Measurements from ENCODE around the gene NSUN3.
A peak's percentile ranks its signal among the peaks of the same experiment; 100 is the strongest.
"Not testable (repeated sequence)": the region's sequence is repeated elsewhere in the genome, so short reads cannot be mapped to it uniquely, and the experiment has no call there.

The NSUN3 gene

GRCh38 chr3:94062513-94063404, at the start of gene NSUN3, which contains the start of gene DHFR2:
Gene NSUN3 (plus strand): TSS chr3:94063061. CDS start chr3:94063127, 66 bp downstream.
Gene DHFR2 (minus strand): TSS chr3:94062916. CDS start chr3:94061511, 1,405 bp downstream.
- peak; percentile 94 for DNase-seq (ENCODE audit: low spot score)

DNA sequence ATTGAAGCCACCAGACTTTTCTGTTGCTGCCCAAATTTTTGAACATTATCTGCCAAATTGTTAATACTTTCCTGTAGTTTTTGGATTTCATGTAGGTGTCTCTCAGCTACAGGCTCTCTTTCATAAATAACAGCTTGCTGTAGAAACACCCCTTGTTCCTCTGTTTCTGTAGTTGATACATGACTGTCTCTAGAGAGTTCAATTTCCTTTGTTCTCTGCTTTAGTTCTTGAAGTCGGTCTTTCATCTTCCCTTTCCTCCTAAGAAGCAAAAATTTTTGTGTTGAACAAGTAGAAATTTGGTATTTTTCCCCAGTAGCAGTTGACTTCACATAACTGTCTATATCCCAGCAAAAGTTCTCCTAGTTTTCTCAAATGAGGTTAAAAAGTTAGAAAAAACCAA, 47.8 kb upstream of the NSUN3 start:
- DNase-seq (ENCODE audit: low spot score): no peak

GRCh38 chr3:94019659-94020058, 43.2 kb upstream of the NSUN3 start:
- no peak for DNase-seq (ENCODE audit: low spot score)

DNA sequence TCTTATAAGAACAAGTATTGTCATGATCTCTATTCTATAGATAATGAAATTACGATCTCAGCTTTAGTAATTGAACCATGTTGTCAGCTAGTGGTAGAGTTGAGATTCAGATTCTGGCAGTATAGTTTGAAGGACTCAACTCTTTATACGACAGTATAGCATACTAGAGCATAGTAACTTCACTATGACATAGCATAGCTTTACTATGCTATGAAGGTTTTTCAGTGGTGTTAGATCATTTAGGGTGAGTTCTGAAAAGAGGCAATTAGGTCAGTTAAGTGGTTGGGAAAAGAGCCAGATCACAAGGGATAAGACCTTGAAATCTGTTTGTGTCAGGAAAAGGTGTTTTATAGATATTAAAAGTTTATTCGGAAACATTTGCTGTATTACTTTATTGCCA, 42.6 kb upstream of the NSUN3 start:
- DNase-seq (ENCODE audit: low spot score): no peak

DNA sequence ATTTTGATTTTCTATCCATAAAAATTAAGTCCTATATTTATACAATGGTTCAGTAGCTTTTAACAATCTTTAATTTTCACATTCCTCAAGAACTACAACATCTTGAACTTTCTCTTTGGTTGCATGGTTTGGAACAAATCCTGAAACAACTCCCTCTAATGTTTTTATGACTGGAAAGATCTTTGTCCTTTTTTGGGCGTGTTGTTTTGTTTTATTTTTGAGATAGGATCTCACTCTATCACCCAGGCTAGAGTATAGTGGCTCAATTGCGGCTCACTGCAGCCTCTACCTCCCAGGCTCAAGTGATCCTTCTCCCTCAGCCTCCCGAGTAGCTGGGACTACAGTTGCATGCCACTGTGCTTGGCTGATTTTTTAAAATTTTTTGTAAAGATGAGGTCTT, 38.5 kb upstream of the NSUN3 start:
- no peak for DNase-seq (ENCODE audit: low spot score)

DNA sequence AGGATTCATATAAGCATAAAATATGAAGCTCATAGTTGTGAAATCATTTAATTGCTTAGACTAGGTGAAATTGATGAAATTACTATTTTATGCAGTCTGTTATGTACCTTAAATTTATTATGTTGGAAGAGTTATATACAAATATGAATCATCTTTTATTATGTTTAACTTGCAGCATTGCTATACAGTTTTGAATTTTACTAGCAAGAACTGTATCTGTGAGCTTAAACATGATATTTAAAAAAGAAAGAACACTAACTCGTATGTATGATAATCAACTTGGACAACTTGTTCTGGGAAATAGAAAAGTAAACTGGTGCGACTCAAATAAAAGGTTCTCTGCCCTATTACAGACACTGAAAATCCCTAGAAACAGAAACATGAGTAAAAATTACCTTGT, 36.2 kb upstream of the NSUN3 start:
- no peak for DNase-seq (ENCODE audit: low spot score)

DNA sequence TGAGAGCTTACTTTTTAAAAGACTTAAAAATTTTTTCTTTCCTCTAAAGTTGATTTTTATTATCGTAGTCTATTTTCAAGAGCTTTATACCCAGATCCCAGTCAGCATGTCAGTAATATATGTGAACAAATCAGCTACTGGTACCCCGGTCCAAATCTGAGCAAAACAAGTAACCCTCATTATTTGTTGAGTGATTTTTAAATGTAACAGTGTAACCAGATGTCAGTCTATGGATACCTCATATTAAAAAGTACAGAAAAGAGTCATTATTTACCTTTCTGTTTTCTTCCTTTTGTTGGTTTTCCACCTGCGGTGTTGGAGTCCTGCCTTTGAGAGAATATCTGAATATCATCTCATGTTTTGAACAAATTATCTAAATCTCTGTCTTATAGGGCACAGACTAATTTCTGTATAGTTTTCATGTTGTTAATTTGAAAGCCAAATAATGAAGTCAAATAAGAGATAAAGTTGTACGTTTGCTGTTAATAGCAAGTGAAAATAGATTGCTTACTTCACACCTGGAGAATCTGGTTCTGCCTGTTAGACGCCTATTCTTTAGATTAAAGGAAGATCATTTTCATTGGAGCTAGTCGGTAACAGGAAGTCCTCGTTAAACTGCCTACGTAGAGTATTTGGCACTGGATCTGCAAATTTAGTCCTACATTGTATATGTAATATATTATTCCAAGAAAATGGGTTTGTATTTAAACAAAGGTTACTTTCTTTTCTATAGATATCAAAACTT, 34.6 kb upstream of the NSUN3 start, which contains the start of gene STX19:
STX19 (minus strand) TSS at position 505 of the 745 bp plus-strand sequence. CDS start 13,328 bp downstream, outside the sequence.
- no peak for DNase-seq (ENCODE audit: low spot score)

- peak; percentile 36 for DNase-seq (ENCODE audit: low spot score)
Observed at GRCh38 chr3:94036909-94037507, 25.9 kb upstream of the NSUN3 start.

DNA sequence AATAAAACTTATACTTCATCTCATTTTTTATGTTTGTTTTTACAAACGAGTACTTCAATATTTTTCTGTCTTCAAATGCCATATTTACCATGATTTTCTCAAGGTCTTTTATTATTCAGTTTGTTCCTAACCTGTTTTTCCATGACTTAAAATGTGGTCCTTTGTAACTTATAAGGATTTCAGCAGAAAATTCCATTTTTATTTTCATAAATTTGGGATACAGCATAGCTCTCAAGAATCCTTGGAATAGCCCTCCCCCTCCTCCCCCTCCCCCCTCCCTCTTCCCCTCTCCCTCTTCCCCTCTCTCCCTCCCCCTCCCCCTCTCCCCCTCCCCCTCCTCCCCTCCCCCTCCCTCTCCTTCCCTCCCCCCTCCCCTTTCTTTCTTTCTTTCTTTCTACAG, 19.6 kb upstream of the NSUN3 start:
- no peak for DNase-seq (ENCODE audit: low spot score)

DNA sequence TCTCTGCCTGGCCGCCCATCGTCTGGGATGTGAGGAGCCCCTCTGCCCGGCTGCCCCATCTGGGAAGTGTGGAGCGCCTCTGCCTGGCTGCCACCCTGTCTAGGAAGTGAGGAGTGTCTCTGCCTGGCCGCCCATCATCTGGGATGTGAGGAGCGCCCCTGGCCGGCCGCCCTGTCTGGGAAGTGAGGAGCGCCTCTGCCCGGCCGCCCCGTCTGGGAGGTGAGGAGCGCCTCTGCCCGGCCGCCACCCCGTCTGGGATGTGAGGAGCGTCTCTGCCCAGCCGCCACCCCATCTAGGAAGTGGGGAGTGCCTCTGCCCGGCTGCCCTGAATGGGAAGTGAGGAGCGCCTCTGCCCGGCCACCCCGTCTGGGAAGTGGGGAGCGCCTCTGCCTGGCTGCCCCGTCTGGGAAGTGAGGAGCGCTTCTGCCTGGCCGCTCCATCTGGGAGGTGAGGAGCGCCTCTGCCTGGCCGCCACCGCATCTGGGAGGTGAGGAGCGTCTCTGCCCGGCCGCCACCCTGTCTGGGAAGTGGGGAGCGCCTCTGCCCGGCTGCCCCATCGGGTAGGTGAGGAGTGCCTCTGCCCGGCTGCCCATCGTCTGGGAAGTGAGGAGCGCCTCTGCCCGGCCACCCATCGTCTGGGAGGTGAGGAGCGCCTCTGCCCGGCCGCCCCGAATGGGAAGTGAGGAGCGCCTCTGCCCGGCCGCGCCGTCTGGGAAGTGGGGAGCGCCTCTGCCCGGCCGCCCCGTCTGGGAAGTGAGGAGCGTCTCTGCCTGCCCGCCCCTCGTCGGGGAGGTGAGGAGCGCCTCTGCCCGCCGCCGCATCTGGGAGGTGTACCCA, 18.5 kb upstream of the NSUN3 start:
- not testable (repeated sequence) for DNase-seq (ENCODE audit: low spot score)

GRCh38 chr3:94046533-94046932, 16.3 kb upstream of the NSUN3 start:
- DNase-seq (ENCODE audit: low spot score): no peak

- no peak for DNase-seq (ENCODE audit: low spot score)
Observed at GRCh38 chr3:94049267-94049666, 13.6 kb upstream of the NSUN3 start.

DNA sequence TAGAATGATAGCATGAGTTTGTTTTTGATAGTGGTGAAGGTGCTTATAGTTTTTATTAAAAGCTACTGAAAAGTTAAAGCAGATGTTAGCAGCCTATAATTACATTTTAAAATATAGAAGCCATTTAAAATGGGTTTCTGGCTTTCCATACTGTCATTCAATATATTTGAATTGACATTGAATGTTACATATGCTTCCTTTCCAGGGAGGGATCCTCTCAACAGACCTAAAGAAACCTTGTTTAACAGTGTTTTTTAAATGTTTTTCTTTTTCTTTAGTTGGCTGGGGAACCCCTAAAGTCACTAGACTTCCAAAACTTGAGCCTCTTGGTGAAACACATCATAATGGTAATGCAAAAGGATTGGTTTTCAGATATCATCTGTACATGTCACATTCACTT, 12.3 kb upstream of the NSUN3 start:
- DNase-seq (ENCODE audit: low spot score): no peak

DNA sequence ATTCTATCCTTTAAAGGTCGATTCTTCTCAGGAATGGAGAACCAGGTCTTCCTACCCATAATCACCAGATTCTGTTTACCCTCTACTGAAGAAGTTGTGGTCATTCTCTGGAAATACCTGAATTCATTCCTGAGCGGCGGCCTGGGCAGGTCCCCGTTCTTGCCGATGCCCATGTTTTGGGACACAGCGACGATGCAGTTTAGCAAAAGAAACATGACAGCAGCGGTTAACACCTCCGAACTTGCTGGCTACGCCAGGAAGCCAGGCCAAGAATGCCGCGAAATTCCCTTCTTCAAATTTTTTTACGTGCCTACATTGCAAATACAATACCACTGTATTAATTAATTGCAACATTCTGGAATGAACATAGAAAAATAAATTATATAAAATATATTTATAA, 1.6 kb upstream of the NSUN3 start:
- DNase-seq (ENCODE audit: low spot score): no peak

GRCh38 chr3:94063496-94064119, 747 bp downstream of the NSUN3 start:
- DNase-seq (ENCODE audit: low spot score): no peak

- DNase-seq (ENCODE audit: low spot score): no peak
Observed at GRCh38 chr3:94064243-94064860, 1.5 kb downstream of the NSUN3 start.

DNA sequence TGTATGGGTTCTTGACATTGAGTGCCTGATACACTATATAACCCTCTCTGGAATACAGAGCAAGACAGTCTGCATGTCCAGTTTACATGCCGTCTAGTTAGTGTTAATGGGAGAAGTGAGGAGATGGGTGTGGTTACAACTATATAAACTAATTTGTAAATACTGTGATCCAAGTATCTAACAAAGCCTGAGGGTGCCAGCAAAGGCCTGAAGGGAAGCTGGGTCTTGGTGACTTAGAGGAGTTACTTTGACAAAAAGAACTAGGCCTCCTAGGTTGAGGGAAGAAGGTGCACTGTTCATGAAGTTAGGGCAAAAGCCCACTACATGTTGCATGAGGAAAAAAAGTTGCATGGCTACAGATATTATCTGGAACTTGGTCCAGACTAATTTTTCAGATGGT, 2.3 kb downstream of the NSUN3 start:
- no peak for DNase-seq (ENCODE audit: low spot score)

DNA sequence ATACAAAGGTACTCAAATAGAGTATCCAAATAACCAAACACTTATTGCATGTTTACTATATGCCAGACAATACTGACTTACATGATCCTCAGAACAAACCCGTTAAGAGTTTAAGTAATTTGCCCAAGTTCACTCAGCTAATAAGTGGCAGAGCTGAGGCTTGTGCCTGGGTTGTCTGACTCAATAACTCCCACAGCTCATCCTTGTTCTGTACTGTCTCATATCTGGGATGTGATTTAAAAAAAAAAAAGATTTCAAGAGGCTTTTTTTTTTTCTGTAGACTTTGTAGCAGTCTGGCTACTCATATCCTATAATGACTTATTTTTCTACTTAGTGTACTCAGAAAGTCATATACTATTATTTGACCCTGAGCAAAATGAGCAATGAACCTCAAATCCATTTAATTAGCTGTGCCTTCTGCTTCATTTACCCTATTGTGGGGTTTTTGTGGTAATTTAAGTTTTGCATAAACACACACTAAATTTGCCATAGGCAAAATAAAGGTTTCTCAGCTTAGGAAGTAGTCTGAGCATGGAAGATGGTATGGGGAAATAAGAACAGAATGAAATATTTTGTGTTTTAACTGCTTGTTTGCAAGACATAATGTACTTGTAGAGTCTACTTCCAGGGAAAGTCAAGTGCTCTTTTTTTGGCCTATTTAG, 3.1 kb downstream of the NSUN3 start:
- DNase-seq (ENCODE audit: low spot score): no peak

- no peak for DNase-seq (ENCODE audit: low spot score)
Observed at GRCh38 chr3:94066506-94067500, 3.9 kb downstream of the NSUN3 start.
